GOT3 (cell line): ENCODE measurements around the gene GRK7.

ENCODE experiments used
- DNase-seq: peaks from one replicate; lab custom pipeline; 2025; ENCODE audit warnings: mixed read lengths; lab: John Stamatoyannopoulos, UW

Gene GRK7

GRCh38 chr3:141763088-141763750, at the start of gene GRK7:
Gene GRK7 (plus strand): TSS chr3:141763408. CDS start chr3:141778285, 14,877 bp downstream.
- no peak for DNase-seq

GRCh38 chr3:141714671-141715070, 48.5 kb upstream of the GRK7 start:
- no peak for DNase-seq

- no peak for DNase-seq
These were observed 41.1 kb upstream of the GRK7 start for GRCh38 chr3:141722081-141722480.

- DNase-seq: no peak
These were observed 40.6 kb upstream of the GRK7 start for GRCh38 chr3:141722648-141723047.

GRCh38 chr3:141723255-141723654, 40.0 kb upstream of the GRK7 start:
- DNase-seq: no peak

GRCh38 chr3:141724186-141724585, 39.0 kb upstream of the GRK7 start:
- DNase-seq: no peak

- no peak for DNase-seq
These were observed 38.2 kb upstream of the GRK7 start for GRCh38 chr3:141725036-141725435.

GRCh38 chr3:141726483-141726882, 36.7 kb upstream of the GRK7 start:
- DNase-seq: no peak

GRCh38 chr3:141728355-141728892, 34.8 kb upstream of the GRK7 start:
- DNase-seq: no peak

- DNase-seq: no peak
These were observed 34.0 kb upstream of the GRK7 start for GRCh38 chr3:141729240-141729639.

GRCh38 chr3:141735176-141735575, 28.0 kb upstream of the GRK7 start:
- DNase-seq: no peak

- no peak for DNase-seq
These were observed 27.3 kb upstream of the GRK7 start for GRCh38 chr3:141735770-141736465.

GRCh38 chr3:141737093-141737492, 26.1 kb upstream of the GRK7 start:
- no peak for DNase-seq

GRCh38 chr3:141737678-141738021, 25.6 kb upstream of the GRK7 start:
- no peak for DNase-seq

- peak; percentile 93 for DNase-seq
These were observed 25.0 kb upstream of the GRK7 start, which contains the start of gene RNF7 for GRCh38 chr3:141738022-141738890. Gene RNF7 (plus strand): TSS chr3:141738298. CDS start chr3:141738342, 44 bp downstream.

- DNase-seq: no peak
These were observed 24.3 kb upstream of the GRK7 start for GRCh38 chr3:141738891-141739363.

- DNase-seq: no peak
These were observed 23.5 kb upstream of the GRK7 start for GRCh38 chr3:141739731-141740130.

- no peak for DNase-seq
These were observed 22.9 kb upstream of the GRK7 start for GRCh38 chr3:141740349-141740748.

GRCh38 chr3:141743305-141743704, 19.9 kb upstream of the GRK7 start:
- DNase-seq: no peak

GRCh38 chr3:141746962-141747361, 16.2 kb upstream of the GRK7 start:
- DNase-seq: no peak

GRCh38 chr3:141753399-141753798, 9.8 kb upstream of the GRK7 start:
- no peak for DNase-seq

- DNase-seq: no peak
These were observed 9.2 kb upstream of the GRK7 start for GRCh38 chr3:141754032-141754431.
